ENCODE results near the gene STAT1.

STAT1 gene

GRCh38 chr2:191013932-191014652 lies at the start of gene STAT1:
STAT1 (minus strand) TSS chr2:191014171; CDS start chr2:191010003, 4,168 bp downstream.
- DNase-seq (ENCODE audit: low read depth in 2 of 2): peak; percentile 92 to 96

DNA sequence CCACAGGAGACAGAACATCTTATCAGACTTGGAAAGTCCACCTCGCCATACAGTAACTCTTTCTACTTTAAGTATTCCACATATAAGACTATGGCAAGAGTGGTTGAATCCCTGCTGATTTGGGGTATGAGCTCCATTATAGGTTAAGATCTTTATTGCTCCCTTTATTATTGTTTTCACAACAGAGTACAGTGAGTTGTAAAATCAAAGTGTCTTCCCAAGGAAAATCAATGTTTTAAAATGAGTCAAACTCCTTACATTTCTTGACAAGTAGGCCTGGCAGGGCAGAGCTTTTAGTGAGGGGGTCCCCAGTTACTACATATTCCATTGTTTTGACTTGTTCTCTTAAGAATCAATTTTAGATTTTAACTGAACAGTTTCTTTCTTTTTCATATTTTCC lies 49.6 kb upstream of the STAT1 start:
- no peak for DNase-seq (ENCODE audit: low read depth in 2 of 2)

DNA sequence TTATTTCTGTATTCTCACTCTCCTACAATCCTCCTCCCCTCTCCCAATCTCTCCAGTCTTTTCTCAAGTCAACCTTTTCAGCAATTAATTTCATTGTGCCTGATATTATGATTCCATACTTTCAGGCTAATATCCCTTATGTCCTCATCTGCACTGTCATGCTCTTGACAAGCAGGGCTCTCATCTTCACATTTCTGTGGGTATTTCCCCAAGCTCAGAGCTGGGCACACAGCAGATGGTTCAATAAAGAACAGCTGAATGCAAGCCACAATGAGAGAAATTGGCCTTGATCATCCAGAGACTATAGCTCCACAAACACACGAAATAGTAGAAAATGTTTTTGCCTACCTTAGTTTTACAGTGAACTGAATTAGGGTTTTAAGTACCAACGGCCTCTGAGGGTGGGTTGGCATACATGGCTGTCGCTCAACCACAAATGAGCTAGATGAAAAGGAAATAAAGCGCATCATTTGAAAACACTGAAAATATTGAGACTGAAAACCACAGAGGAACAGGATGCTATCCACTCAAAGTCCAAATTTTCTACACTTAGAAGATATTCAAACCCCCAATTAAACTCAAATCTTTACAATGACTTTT lies 47.5 kb upstream of the STAT1 start:
- DNase-seq (ENCODE audit: low read depth in 2 of 2): no peak

DNA sequence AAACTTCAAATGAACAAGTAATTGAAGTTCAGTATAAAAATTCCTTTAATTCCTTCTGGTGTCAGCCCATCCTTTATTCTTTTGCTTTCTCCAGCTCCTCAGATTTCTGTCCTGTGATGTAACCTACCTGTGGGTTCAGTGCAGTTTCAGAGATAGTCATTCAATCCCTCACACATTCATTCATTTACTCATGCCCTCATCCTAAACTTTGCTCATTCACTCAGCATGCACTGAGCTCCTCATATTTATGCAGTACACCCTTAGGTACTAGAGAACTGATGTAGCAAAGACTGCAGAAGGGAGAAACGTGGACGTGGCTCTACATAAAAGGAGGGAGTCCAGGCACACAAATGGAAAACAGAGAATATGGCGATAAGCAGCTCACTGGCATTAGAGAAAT lies 45.3 kb upstream of the STAT1 start:
- no peak for DNase-seq (ENCODE audit: low read depth in 2 of 2)

DNA sequence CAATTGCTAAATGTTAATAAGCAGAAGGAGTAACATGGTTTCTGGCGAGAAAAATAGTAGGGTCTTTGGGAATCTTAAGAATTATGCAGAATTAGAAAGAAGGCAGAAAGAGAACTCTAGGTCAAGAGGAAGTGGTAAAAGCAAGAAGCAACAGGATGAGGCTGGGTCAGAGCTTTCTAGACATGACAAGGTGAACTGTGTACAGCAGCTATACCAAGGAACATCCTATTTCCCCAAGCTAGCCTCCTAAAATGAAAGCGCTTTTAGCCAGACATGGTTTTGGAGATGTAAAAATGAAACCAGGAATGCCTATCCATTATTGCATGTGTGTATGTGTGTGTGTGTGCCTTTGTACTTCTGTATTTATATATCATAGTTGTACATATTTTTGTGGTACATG lies 42.3 kb upstream of the STAT1 start:
- no peak for DNase-seq (ENCODE audit: low read depth in 2 of 2)

DNA sequence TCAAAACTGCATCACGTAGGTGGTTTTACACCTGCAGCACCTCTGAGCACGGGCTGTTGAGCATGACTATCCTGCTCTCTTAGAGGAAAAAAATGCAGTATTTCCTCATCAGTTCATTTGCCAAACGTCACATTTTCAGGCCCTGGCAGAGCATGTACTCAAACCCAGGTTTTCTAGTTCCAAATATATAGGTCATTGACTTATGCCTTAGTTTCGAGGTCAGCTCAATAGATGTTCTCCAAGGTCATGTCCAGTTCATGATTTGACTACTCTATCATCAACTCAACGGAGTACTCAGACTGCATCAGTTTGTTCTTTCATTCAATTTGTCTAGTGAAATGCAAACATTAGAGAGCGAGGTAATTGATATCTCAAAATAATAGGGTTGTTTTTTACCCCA lies 39.3 kb upstream of the STAT1 start:
- DNase-seq (ENCODE audit: low read depth in 2 of 2): no peak

- no peak for DNase-seq (ENCODE audit: low read depth in 2 of 2)
Observed at GRCh38 chr2:191051825-191052778, 38.1 kb upstream of the STAT1 start.

DNA sequence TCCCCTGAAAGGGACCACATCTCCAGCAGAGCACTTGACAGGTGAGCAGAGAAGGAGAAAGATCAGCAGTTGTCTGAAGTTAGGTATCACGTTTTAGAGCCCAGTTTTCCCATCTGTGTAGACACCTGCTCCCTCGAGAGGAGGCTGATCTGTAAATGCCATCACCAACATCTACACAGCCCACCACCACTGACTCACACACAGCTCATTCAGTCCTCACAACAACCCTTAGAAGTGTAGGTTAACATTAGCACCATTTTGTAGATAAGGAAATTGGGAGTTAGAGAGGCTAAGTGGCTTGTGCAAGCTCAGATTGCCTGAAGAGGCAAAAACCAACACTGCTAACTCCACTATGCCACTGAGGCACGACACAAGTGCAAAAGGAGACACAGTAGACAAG lies 37.2 kb upstream of the STAT1 start:
- no peak for DNase-seq (ENCODE audit: low read depth in 2 of 2)

- no peak for DNase-seq (ENCODE audit: low read depth in 2 of 2)
Observed at GRCh38 chr2:191050640-191050987, 36.6 kb upstream of the STAT1 start.

DNA sequence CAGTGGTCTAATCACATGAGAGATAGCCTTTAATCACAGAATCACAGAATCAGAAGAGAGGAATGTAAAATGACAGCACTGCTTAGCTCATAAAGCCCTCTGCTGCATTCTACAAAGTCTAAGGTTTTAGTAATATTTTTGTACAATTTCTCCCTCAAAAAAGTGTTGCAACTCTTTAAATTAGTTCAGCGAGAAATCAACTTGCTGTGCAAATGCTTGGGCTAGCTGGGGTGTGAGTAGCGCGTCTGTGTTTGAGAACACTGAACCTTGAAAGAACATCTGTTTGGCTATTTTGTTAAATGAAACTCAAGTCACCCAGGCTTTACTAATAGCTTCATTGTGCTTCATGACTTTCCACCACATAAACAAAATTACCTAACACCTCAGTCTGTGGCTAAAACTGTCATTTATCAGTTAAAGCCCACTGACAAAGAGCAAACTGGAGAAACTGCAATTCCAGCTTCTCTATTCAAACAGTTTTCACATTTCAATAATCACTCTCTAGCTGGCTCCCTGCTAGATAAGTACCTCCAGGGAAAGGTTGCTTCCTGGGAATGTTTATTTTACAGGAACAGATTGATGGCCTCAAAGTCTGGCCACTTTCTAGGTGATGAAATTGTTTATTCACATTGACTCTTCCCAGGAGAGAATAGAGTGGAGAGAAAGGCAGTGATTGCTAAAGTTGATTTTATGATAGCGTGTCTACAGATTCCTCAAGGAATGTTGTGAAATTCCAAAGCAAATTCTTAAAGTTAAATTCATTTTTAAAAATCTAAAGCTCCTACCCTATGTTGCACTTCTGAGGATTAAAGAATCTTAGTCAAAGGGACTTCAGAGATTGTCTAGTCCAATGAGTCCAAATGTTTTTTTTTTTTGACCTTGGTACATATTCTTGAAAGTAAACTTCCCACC lies 36.0 kb upstream of the STAT1 start:
- no peak for DNase-seq (ENCODE audit: low read depth in 2 of 2)

- no peak for DNase-seq (ENCODE audit: low read depth in 2 of 2)
Observed at GRCh38 chr2:191048073-191048472, 34.1 kb upstream of the STAT1 start.

DNA sequence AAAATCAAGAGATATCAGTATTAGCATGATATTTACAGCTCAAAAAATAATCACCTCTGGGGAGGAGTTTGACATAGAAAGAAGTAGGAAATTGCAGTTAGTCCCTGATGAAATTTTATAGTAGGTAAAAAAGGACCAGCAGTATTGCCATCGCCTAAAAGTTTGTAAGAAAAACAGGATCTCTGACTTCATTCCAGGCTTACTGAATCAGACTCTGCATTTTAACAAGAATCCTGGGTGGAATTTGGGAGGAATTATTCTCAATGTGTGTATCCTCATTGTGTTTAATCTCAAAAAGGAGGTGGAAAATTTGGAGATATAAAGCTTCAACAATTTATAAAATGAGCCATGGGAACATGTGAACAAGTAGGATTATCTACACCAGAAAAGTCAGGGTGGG lies 31.2 kb upstream of the STAT1 start:
- DNase-seq (ENCODE audit: low read depth in 2 of 2): no peak

- no peak for DNase-seq (ENCODE audit: low read depth in 2 of 2)
Observed at GRCh38 chr2:191043438-191043837, 29.5 kb upstream of the STAT1 start.

DNA sequence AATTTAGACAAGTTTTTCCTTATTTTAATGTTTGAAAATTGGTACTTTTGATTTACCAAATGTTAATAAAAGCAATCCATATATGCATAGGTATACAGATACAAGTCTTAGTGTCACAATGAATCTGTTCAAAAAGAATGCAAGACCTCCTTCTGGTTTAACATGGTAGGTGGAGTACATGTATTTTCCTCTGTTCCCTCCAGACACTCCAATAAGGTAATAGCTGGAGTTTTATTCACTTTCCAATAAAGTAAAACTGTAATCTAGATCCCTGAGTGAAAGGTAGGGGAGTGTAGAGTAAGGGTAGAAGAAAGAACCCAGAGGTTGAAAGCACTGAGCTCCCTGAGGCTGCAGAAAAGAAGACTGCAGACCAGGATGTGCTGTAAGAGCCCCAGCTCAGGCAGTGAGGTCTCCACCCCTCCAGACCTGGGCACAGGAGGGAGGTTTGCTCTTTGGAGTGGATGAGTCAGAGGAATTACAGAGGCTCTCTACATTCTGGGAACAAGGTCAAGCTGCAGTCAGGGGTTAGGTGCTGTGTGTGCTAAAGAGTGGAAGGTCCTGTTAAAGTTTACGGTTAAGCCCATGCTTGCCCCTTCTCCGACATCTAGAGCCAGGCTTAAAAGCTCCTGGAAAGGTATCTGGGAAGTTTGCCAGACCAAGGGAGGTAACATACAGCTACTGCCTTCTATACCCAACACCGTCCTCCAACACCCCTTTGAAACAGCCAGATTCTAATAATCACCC lies 27.6 kb upstream of the STAT1 start:
- DNase-seq (ENCODE audit: low read depth in 2 of 2): no peak

- DNase-seq (ENCODE audit: low read depth in 2 of 2): no peak
Observed at GRCh38 chr2:191039616-191040015, 25.6 kb upstream of the STAT1 start.

GRCh38 chr2:191038741-191039140 lies 24.8 kb upstream of the STAT1 start:
- no peak for DNase-seq (ENCODE audit: low read depth in 2 of 2)

- no peak for DNase-seq (ENCODE audit: low read depth in 2 of 2)
Observed at GRCh38 chr2:191038241-191038725, 24.3 kb upstream of the STAT1 start.

DNA sequence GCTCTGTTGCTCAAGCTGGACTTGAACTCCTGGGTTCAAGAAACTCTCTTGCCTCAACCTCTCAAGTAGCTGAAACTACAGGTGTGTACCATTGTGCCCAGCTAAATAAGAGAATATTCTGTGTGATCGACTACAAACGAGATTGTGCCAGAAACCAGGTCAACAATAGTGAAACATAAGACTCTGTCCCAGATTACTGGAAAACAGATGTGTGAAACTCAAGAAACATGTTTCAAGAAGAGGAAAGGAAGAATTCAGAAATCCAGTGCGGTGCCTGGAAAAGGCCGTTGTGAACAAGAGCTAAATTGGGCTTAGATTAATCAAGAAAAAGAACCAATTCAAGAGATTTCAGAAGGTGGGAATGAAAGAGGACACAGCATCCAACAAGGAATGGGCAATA lies 23.4 kb upstream of the STAT1 start:
- DNase-seq (ENCODE audit: low read depth in 2 of 2): no peak

- DNase-seq (ENCODE audit: low read depth in 2 of 2): no peak
Observed at GRCh38 chr2:191036363-191036762, 22.4 kb upstream of the STAT1 start.

GRCh38 chr2:191032588-191033429 lies 18.8 kb upstream of the STAT1 start:
- DNase-seq (ENCODE audit: low read depth in 2 of 2): no peak

Measured in stimulated activated CD4-positive, alpha-beta T cell treated with anti-CD3 and anti-CD28 coated beads, Interleukin-4, amount 100 ng/mL, for 48 hours (primary cell).